Measurements from ENCODE around the gene SYTL5.

Gene SYTL5

DNA sequence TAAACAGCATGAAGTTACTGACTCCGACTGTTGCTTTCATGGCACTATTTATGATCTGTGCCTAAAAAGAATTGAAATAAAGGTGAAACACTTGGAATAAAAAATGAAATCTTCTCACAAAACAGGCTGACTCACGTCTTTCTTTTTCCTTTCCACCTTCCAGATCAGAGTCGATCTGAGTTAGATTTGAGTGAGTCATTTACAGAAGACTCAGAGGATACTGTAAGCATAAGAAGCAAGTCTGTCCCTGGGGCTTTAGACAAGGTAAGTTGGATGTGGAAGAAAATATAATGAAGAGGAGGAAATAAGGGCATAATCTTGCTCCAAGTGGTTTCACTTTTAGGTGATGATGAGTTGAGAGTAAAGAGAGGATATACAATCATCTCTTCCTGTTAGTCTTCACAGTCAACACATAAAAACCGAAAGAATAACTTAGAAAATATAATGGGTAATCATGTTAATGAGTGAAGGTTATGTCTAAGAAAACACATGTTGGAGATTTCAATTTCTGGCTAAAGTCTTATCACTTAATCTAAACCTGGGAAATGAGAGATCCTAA is 89.7 kb downstream of the SYTL5 start:
- H4K20me1 ChIP-seq (ENCODE audit: insufficient read depth, low read length): no peaks in the 10 kb centered on the region
- H3K4me3 ChIP-seq (ENCODE audit: low read depth in 1 of 2, low read length in 2 of 2): no peak overlapping the region
- no peaks in the 10 kb centered on the region for H3K36me3 ChIP-seq (ENCODE audit: insufficient read depth, low read length)
- H3K27me3 ChIP-seq (ENCODE audit: insufficient read depth, low read length, poor library complexity): no peaks in the 10 kb centered on the region
- no peaks in the 10 kb centered on the region for H3K9me3 ChIP-seq (ENCODE audit: insufficient read depth, low read length, severe bottlenecking)
- H2AFZ ChIP-seq (ENCODE audit: low read depth, low read length): no peak overlapping the region
- H3K4me2 ChIP-seq (ENCODE audit: insufficient read depth, low read length): no peak overlapping the region
- no peaks in the 10 kb centered on the region for H3K4me1 ChIP-seq (ENCODE audit: insufficient read depth, low read length)
- TF ChIP-seq EZH2 (IDR thresholded peaks at IDR 0.05; ENCODE audit: borderline replicate concordance, low read depth, low read length, severe bottlenecking): no peak
- TF ChIP-seq, protein P1, sequence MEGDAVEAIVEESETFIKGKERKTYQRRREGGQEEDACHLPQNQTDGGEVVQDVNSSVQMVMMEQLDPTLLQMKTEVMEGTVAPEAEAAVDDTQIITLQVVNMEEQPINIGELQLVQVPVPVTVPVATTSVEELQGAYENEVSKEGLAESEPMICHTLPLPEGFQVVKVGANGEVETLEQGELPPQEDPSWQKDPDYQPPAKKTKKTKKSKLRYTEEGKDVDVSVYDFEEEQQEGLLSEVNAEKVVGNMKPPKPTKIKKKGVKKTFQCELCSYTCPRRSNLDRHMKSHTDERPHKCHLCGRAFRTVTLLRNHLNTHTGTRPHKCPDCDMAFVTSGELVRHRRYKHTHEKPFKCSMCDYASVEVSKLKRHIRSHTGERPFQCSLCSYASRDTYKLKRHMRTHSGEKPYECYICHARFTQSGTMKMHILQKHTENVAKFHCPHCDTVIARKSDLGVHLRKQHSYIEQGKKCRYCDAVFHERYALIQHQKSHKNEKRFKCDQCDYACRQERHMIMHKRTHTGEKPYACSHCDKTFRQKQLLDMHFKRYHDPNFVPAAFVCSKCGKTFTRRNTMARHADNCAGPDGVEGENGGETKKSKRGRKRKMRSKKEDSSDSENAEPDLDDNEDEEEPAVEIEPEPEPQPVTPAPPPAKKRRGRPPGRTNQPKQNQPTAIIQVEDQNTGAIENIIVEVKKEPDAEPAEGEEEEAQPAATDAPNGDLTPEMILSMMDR (IDR thresholded peaks at IDR 0.05; ENCODE audit: borderline replicate concordance, extremely low read depth, low read length, poor library complexity, severe bottlenecking): no peak
- no peak overlapping the region for H3K27ac ChIP-seq (ENCODE audit: low read length)
- ATAC-seq (ENCODE audit: insufficient read depth, low read depth) (no peak), DNase-seq (no peak)
- H3K9ac ChIP-seq (ENCODE audit: low read depth, low read length): no peak overlapping the region
- H3K79me2 ChIP-seq (ENCODE audit: insufficient read depth, low read length): no peaks in the 10 kb centered on the region

- no peaks in the 10 kb centered on the region for H3K9me3 ChIP-seq (ENCODE audit: insufficient read depth, low read length, severe bottlenecking)
- no peaks in the 10 kb centered on the region for H3K4me1 ChIP-seq (ENCODE audit: insufficient read depth, low read length)
- TF ChIP-seq, protein P1 (IDR thresholded peaks at IDR 0.05; ENCODE audit: borderline replicate concordance, extremely low read depth, low read length, poor library complexity, severe bottlenecking): no peak
- no peak for TF ChIP-seq EZH2 (IDR thresholded peaks at IDR 0.05; ENCODE audit: borderline replicate concordance, low read depth, low read length, severe bottlenecking)
These were observed 93.3 kb downstream of the SYTL5 start for GRCh38 chrX:38099688-38100087.

GRCh38 chrX:38102240-38102639 is 95.9 kb downstream of the SYTL5 start:
- no peak for ATAC-seq (ENCODE audit: insufficient read depth, low read depth)
- Histone ChIP-seq H3K36me3 (ENCODE audit: insufficient read depth, low read length) (no peaks in the 10 kb centered on the region), H3K27me3 (ENCODE audit: insufficient read depth, low read length, poor library complexity) (no peaks in the 10 kb centered on the region), H2AFZ (ENCODE audit: low read depth, low read length) (no peak overlapping the region), H3K27ac (ENCODE audit: low read length) (no peak overlapping the region), H3K4me2 (ENCODE audit: insufficient read depth, low read length) (no peak overlapping the region), H3K4me1 (ENCODE audit: insufficient read depth, low read length) (no peaks in the 10 kb centered on the region), H3K9ac (ENCODE audit: low read depth, low read length) (no peak overlapping the region), H3K4me3 (ENCODE audit: low read depth in 1 of 2, low read length in 2 of 2) (no peak overlapping the region), H3K79me2 (ENCODE audit: insufficient read depth, low read length) (no peaks in the 10 kb centered on the region), H4K20me1 (ENCODE audit: insufficient read depth, low read length) (no peaks in the 10 kb centered on the region), H3K9me3 (ENCODE audit: insufficient read depth, low read length, severe bottlenecking) (no peaks in the 10 kb centered on the region)
- TF ChIP-seq, protein P1 (IDR thresholded peaks at IDR 0.05; ENCODE audit: borderline replicate concordance, extremely low read depth, low read length, poor library complexity, severe bottlenecking): no peak
- no peak for TF ChIP-seq EZH2 (IDR thresholded peaks at IDR 0.05; ENCODE audit: borderline replicate concordance, low read depth, low read length, severe bottlenecking)
- no peak for DNase-seq

More at GRCh38 chrX:38099688-38100087, 93.3 kb downstream of the SYTL5 start:
- Histone ChIP-seq H3K9ac (ENCODE audit: low read depth, low read length) (no peak overlapping the region), H3K79me2 (ENCODE audit: insufficient read depth, low read length) (no peaks in the 10 kb centered on the region), H2AFZ (ENCODE audit: low read depth, low read length) (no peak overlapping the region), H3K4me2 (ENCODE audit: insufficient read depth, low read length) (no peak overlapping the region), H3K27ac (ENCODE audit: low read length) (no peak overlapping the region), H4K20me1 (ENCODE audit: insufficient read depth, low read length) (no peaks in the 10 kb centered on the region), H3K27me3 (ENCODE audit: insufficient read depth, low read length, poor library complexity) (no peaks in the 10 kb centered on the region), H3K36me3 (ENCODE audit: insufficient read depth, low read length) (no peaks in the 10 kb centered on the region), H3K4me3 (ENCODE audit: low read depth in 1 of 2, low read length in 2 of 2) (no peak overlapping the region)
- ATAC-seq (ENCODE audit: insufficient read depth, low read depth) (no peak), DNase-seq (no peak)
